Activated CD4-positive, alpha-beta T cell treated with anti-CD3 and anti-CD28 coated beads for 36 hours (primary cell): Measurements from ENCODE around the gene MAF. TPM values are rescaled to one million over a fixed set of nuclear protein-coding genes. Genes with fewer than 3 reads are reported as not detected.

ENCODE experiments used
- ATAC-seq: fragments of 200-7000 bp; cut with Tn5 transposase; one replicate; pipeline ENCODE4 v1.10.0; 2021; ENCODE audit warnings: mild to moderate bottlenecking, moderate library complexity
- CTCF ChIA-PET: fragments of 350-600 bp; sonication (Branson Sonifier 250); formaldehyde crosslinking; loops from one replicate; lab custom pipeline; 2021; ENCODE audit warnings: antibody characterized with exemption; lab: Charles Lee
- POLR2A ChIA-PET: fragments of 350-600 bp; sonication (Branson Sonifier 250); formaldehyde crosslinking; loops from one replicate; lab custom pipeline; 2021; ENCODE audit warnings: antibody characterized with exemption, inconsistent platforms; lab: Charles Lee
- DNase-seq: peaks from one replicate; pipeline ENCODE4 v3.0.0-alpha.2; 2020
- H3K27ac Mint-ChIP-seq: one replicate; pipeline ENCODE4 v1.8.0; 2021; ENCODE audit warnings: mixed read lengths
- H3K27me3 Mint-ChIP-seq: one replicate; pipeline ENCODE4 v1.8.0; 2021; ENCODE audit warnings: mixed read lengths
- H3K36me3 Mint-ChIP-seq: one replicate; pipeline ENCODE4 v1.8.0; 2021; ENCODE audit warnings: low read depth, mixed read lengths
- H3K4me1 Mint-ChIP-seq: one replicate; pipeline ENCODE4 v1.8.0; 2021; ENCODE audit warnings: mixed read lengths
- H3K4me3 Mint-ChIP-seq: one replicate; pipeline ENCODE4 v1.8.0; 2021; ENCODE audit warnings: mild to moderate bottlenecking, moderate library complexity, mixed read lengths
- H3K9me3 Mint-ChIP-seq: one replicate; pipeline ENCODE4 v1.8.0; 2021; ENCODE audit warnings: low read depth, mixed read lengths
- intact Hi-C, 2 experiments: fragments of 100-400 bp; cut with DNase I in 1 of 2; cut with micrococcal nuclease in 1 of 2; formaldehyde crosslinking; loops; one replicate each; pipeline versions ENCODE4 v1.14.2 to v1.15.1; 2022 to 2024; cut with DNase I, micrococcal nuclease
- total RNA-seq, 2 experiments: library from RNA; stranded (reverse); gene quantifications; one replicate each; pipeline ENCODE4 v1.2.3, GENCODE V29; 2021

MAF gene
- total RNA-seq, 2 experiments from 2014 or later, result 66.9 to 71.4 TPM

DNA sequence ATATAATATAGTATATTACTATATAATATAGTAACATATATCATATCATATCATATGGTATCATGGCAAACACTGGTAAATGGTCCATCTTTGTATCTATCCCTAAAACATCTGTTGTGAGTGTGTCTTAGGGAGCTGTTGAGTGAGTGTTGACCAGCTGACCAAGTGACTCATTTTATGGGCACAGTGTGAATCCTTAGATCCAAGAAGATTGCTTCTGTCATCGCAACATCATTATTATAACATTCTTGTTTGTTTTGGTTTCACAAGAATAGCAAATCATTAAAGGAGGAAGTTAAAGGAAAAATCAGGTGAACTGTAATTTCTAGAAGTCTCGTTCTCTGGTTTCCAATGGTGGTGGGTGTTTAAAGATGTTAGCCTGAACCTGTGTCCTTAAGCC, 11.7 kb upstream of the MAF start:
- intact Hi-C loops, result loop anchor here in 1 of 2 experiments (5.0 kb wide), 1 partner anchor 145 kb away; no protein-coding TSS in a partner anchor
- ATAC-seq, result no peak
- Mint-ChIP-seq H3K27me3 (peaks cover 10% of the 10 kb centered on the region), H3K4me1 (peaks cover 16% of the 10 kb centered on the region), H3K27ac (no peak overlapping the region), H3K4me3 (no peak overlapping the region), H3K9me3 (no peaks in the 10 kb centered on the region), H3K36me3 (no peaks in the 10 kb centered on the region)
- no peak for DNase-seq
- POLR2A ChIA-PET, result no interaction called here
- CTCF ChIA-PET, result interaction anchor here (0.7 kb wide), 1 partner anchor 282 kb away, joined by 3 read pairs; no protein-coding TSS in a partner anchor

DNA sequence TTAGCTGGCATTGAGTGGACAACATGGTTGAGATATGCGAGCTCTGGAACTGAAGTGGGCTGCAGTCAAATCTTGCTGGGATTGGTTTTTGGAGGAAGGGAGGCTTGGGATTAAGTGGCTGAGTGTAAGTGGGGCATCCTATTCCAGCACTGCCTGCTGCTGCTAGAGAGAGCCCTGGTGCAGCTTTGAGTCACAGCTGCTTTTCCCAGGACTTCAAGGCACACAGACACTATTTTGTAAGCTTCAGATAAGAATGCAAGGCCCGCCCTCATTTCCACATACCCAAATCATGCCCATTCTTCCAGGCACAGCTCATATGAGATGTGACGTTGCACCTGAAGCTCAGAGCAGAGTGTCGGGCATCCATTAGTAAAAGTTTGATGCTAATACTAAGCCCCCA, 10.2 kb upstream of the MAF start:
- Mint-ChIP-seq H3K4me1 (peaks cover 20% of the 10 kb centered on the region), H3K27me3 (peaks cover 13% of the 10 kb centered on the region), H3K27ac (no peak overlapping the region), H3K4me3 (no peak overlapping the region), H3K36me3 (no peaks in the 10 kb centered on the region), H3K9me3 (no peaks in the 10 kb centered on the region)
- DNase-seq (no peak), ATAC-seq (no peak)
- intact Hi-C loops, result loop anchor here in 1 of 2 experiments (5.0 kb wide), 1 partner anchor 147 kb away; no protein-coding TSS in a partner anchor
- CTCF ChIA-PET, result interaction anchor here (2.2 kb wide), 1 partner anchor 10 kb away, joined by 6 read pairs; the partner anchor contains the start of gene MAF
- POLR2A ChIA-PET, result no interaction called here

DNA sequence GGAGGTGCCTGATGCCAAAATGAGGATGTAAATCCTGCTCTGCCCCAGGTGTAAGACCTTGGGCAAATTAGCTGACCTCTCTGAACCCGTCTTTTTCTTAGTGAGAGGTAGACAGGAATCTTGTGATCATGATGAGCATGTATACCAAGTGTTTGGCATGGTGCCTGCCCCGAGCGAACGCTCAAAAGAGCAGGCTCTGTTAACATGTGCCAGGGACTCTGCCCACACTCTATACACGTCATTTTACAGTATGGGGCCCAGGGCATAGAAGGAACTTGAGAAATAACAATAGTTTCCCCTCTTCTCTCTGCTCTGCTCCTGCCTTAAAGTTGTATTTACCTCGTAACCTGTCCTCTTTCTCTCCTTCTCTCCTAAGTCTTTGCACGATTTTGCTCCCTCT, 9.3 kb upstream of the MAF start:
- Mint-ChIP-seq H3K9me3 (no peaks in the 10 kb centered on the region), H3K4me3 (no peak overlapping the region)
- POLR2A ChIA-PET, result no interaction called here

DNA sequence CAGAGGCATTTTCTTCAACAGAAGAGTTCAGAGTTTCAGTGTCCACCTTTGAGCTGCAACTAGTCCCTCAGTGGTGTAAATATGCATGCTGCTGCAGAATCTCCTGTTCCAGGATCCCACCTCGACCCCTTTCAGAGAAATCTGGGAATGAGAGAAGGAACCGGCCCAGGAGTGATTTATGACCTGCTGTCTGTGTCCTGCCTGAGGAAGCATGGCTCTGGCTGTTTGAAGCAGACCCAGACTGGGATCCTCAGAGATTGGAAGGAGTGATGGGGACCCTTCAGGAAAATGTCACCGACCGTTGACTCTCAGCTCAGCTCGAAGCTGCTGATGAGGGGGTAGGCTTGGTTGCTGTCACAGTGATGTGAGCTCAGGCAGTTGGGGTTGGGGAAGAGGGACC, 8.4 kb upstream of the MAF start:
- Mint-ChIP-seq H3K27ac (no peak overlapping the region), H3K4me1 (peaks cover 25% of the 10 kb centered on the region), H3K27me3 (peaks cover 18% of the 10 kb centered on the region), H3K9me3 (no peaks in the 10 kb centered on the region), H3K4me3 (no peak overlapping the region), H3K36me3 (no peaks in the 10 kb centered on the region)
- ChIA-PET CTCF (interaction anchor here (0.7 to 2.2 kb wide), 3 partner anchors 8 to 285 kb away, joined by 3 to 6 read pairs (median 4); partner anchors contain the start of gene MAF), POLR2A (no interaction called here)
- intact Hi-C loops, result loop anchor here (10.0 kb wide), 5 partner anchors 236 to 1484 kb away; no protein-coding TSS in a partner anchor
- no peak for ATAC-seq
- DNase-seq, result no peak

More for the DNA sequence above, 9.3 kb upstream of the MAF start:
- Mint-ChIP-seq H3K27ac (no peak overlapping the region), H3K36me3 (no peaks in the 10 kb centered on the region), H3K4me1 (peaks cover 27% of the 10 kb centered on the region), H3K27me3 (peaks cover 17% of the 10 kb centered on the region)
- ATAC-seq (peak; percentile 23), DNase-seq (peak; percentile 51)
- intact Hi-C loops, result loop anchor here (5.0 to 10.0 kb wide), 6 partner anchors 147 to 1485 kb away; no protein-coding TSS in a partner anchor
- CTCF ChIA-PET, result interaction anchor here (2.2 kb wide), 1 partner anchor 9 kb away, joined by 6 read pairs; the partner anchor contains the start of gene MAF

GRCh38 chr16:79607587-79607986, 7.0 kb upstream of the MAF start:
- ATAC-seq, result no peak
- Mint-ChIP-seq H3K27ac (no peak overlapping the region), H3K4me1 (peaks cover 25% of the 10 kb centered on the region), H3K27me3 (peaks cover 23% of the 10 kb centered on the region), H3K9me3 (no peaks in the 10 kb centered on the region), H3K36me3 (no peaks in the 10 kb centered on the region), H3K4me3 (no peak overlapping the region)
- intact Hi-C loops, result loop anchor here (10.0 kb wide), 5 partner anchors 237 to 1483 kb away; no protein-coding TSS in a partner anchor
- DNase-seq, result no peak
- CTCF ChIA-PET, result interaction anchor here (0.9 to 1.5 kb wide), 3 partner anchors 8 to 33 kb away, joined by 3 to 4 read pairs (median 3); no protein-coding TSS in a partner anchor
- POLR2A ChIA-PET, result no interaction called here

DNA sequence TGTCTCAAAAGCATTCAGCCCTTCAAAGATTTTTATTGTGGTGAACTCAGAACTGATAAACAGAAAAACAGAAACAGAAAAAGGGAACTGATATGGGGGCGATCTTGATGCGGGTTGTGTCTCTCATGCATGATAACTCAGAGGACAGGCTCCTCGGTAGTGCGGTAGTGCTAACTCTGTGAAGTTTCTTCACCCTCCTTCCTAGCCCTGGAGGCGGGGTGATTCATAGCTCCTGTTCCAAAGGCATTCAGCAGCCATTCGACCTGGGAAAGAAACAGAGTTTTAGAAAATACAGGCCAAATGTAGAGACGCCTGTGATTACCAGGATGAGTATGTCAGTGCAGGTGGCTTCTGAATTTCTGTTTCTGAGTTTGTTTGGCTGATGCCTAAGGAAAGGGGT, 5.5 kb upstream of the MAF start:
- ATAC-seq (peak; percentile 59), DNase-seq (peak; percentile 60)
- ChIA-PET POLR2A (no interaction called here), CTCF (interaction anchor here (0.7 kb wide), 1 partner anchor 1637 kb away, joined by 3 read pairs; no protein-coding TSS in a partner anchor)
- peak overlapping the region; percentile 15 for H3K4me3 Mint-ChIP-seq
- H3K9me3 Mint-ChIP-seq, result no peaks in the 10 kb centered on the region
- no peaks in the 10 kb centered on the region for H3K36me3 Mint-ChIP-seq
- H3K4me1 Mint-ChIP-seq, result peaks cover 34% of the 10 kb centered on the region
- intact Hi-C loops, result loop anchor here (10.0 kb wide), 5 partner anchors 239 to 1481 kb away; no protein-coding TSS in a partner anchor
- peak overlapping the region; percentile 35 for H3K27ac Mint-ChIP-seq
- H3K27me3 Mint-ChIP-seq, result peaks cover 22% of the 10 kb centered on the region

DNA sequence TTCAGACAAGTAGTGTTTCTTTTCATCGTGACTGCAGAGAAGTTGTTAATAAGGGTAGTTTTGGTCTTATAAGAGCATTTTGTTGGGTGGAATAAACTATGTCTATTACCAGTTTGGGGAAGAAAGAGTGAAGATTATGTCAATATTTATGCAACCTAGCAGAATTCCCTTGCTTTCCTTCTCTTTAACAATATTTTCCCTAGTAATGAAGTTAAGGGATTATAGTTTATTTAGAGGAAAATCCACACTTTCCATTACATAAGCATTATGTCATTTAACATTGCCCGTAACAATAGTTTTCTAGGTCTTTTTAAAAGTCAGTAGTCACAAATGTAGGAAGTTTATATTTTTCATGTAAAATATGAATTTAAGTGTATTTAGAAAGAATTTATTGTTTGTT, 2.5 kb upstream of the MAF start:
- H3K9me3 Mint-ChIP-seq, result no peaks in the 10 kb centered on the region
- peaks cover 23% of the 10 kb centered on the region for H3K27me3 Mint-ChIP-seq
- H3K27ac Mint-ChIP-seq, result peak overlapping the region; percentile 48
- POLR2A ChIA-PET, result no interaction called here
- ATAC-seq (no peak), DNase-seq (no peak)
- H3K36me3 Mint-ChIP-seq, result peaks cover 11% of the 10 kb centered on the region
- H3K4me1 Mint-ChIP-seq, result peaks cover 32% of the 10 kb centered on the region
- CTCF ChIA-PET, result interaction anchor here (1.1 kb wide), 1 partner anchor 17 kb away, joined by 3 read pairs; no protein-coding TSS in a partner anchor
- intact Hi-C loops, result loop anchor here (2.0 to 10.0 kb wide), 13 partner anchors 242 to 1844 kb away; no protein-coding TSS in a partner anchor
- H3K4me3 Mint-ChIP-seq, result peak overlapping the region; percentile 84

- Mint-ChIP-seq H3K36me3 (peaks cover 15% of the 10 kb centered on the region), H3K27me3 (peaks cover 24% of the 10 kb centered on the region), H3K4me3 (peak overlapping the region; percentile 84), H3K27ac (peak overlapping the region; percentile 51), H3K4me1 (peaks cover 32% of the 10 kb centered on the region), H3K9me3 (no peaks in the 10 kb centered on the region)
- ChIA-PET POLR2A (interaction anchor here (0.6 to 0.9 kb wide), 7 partner anchors 16 to 1116 kb away, joined by 3 to 15 read pairs (median 5); no protein-coding TSS in a partner anchor), CTCF (interaction anchor here (0.6 to 2.7 kb wide), 30 partner anchors 11 to 1477 kb away, joined by 3 to 16 read pairs (median 3); no protein-coding TSS in a partner anchor)
- intact Hi-C loops, result loop anchor here (1.0 to 10.0 kb wide), 17 partner anchors 26 to 1845 kb away; no protein-coding TSS in a partner anchor
- DNase-seq, result peak; percentile 35
- peak; percentile 9 for ATAC-seq
Measured at GRCh38 chr16:79602628-79603014, 2.1 kb upstream of the MAF start.

- intact Hi-C loops, result loop anchor here (1.0 to 10.0 kb wide), 22 partner anchors 26 to 1845 kb away; no protein-coding TSS in a partner anchor
- H3K36me3 Mint-ChIP-seq, result peaks cover 18% of the 10 kb centered on the region
- ATAC-seq (peak; percentile 14), DNase-seq (peak; percentile 92)
- H3K9me3 Mint-ChIP-seq, result no peaks in the 10 kb centered on the region
- H3K4me3 Mint-ChIP-seq, result peak overlapping the region; percentile 84
- POLR2A ChIA-PET, result interaction anchor here (0.6 to 2.1 kb wide), 9 partner anchors 15 to 1116 kb away, joined by 3 to 15 read pairs (median 5); no protein-coding TSS in a partner anchor
- H3K4me1 Mint-ChIP-seq, result peaks cover 32% of the 10 kb centered on the region
- CTCF ChIA-PET, result interaction anchor here (0.5 to 2.7 kb wide), 38 partner anchors 8 to 1476 kb away, joined by 3 to 16 read pairs (median 3); no protein-coding TSS in a partner anchor
- H3K27me3 Mint-ChIP-seq, result peaks cover 24% of the 10 kb centered on the region
- H3K27ac Mint-ChIP-seq, result peak overlapping the region; percentile 92
Measured at GRCh38 chr16:79601931-79602627, 1.5 kb upstream of the MAF start.

DNA sequence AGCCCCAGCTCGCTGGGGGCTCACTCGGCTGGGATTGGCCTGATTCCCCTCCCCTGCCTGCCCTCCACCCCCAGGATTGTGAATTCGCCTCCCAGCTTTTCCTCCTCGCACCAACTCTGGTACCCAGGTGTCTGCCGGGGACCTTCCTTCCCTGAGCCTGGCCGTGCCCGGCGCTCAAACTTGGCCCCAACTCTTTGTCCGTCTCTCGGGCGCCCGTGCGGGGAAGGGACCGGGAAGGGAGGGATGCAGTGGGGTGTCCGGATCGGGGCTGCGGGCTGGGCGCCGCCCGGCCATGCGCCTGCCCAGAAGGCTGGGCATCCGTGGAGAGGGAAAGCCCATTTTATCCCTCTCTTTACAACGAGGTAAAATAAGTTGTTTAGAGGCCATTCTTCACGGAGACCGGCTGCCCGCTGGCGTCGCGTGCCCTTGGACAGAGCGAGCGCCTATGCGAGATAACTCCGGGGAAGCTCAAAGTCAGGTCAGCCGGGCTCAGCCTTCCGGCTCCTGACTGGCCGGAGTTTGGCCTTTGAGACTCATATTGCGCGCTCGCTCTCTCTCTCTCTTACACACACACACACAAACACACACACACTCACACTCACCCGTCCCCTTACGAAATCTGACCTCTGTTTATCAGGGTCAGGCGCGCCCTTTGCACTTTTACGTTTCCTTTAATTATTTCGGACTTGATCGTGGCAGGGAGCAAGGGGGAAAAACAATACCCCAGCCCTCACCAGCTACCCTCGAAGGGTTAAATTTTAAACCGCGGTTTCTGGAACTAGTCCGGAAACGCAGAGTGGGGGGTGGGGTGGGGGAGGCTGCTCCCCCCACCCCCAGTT, 774 bp upstream of the MAF start:
- DNase-seq (peak; percentile 34), ATAC-seq (peak; percentile 3)
- Mint-ChIP-seq H3K27me3 (peaks cover 24% of the 10 kb centered on the region), H3K9me3 (no peaks in the 10 kb centered on the region), H3K4me1 (peaks cover 30% of the 10 kb centered on the region), H3K4me3 (peak overlapping the region; percentile 84), H3K36me3 (peaks cover 21% of the 10 kb centered on the region), H3K27ac (peak overlapping the region; percentile 92)
- intact Hi-C loops, result loop anchor here (2.0 to 10.0 kb wide), 17 partner anchors 243 to 1846 kb away; no protein-coding TSS in a partner anchor
- ChIA-PET CTCF (interaction anchor here (0.5 to 2.7 kb wide), 21 partner anchors 9 to 1097 kb away, joined by 3 to 16 read pairs (median 4); no protein-coding TSS in a partner anchor), POLR2A (interaction anchor here (0.7 to 2.1 kb wide), 6 partner anchors 286 to 828 kb away, joined by 3 to 8 read pairs (median 4); no protein-coding TSS in a partner anchor)
